Stomach (tissue), 9 donors: Measurements from ENCODE around the gene TTF2. TPM values are rescaled to one million over a fixed set of nuclear protein-coding genes. Genes with fewer than 3 reads are reported as not detected.

ENCODE experiments used
- DNase-seq, 2 donors: peaks; one replicate each; pipeline versions ENCODE4 v3.0.0 to v3.0.0-alpha.2; 2013 to 2019
- H3K27ac ChIP-seq, 5 donors: fragments of 200-600 bp in 4 of 5; sonication (generic) in 4 of 5; one replicate each; pipeline ENCODE4 v1.5.1; 2013 to 2019; ENCODE audit warnings: mild to moderate bottlenecking in 1 of 5, moderate library complexity in 1 of 5
- H3K27me3 ChIP-seq, 3 donors: fragments of 200-600 bp; sonication (generic); one replicate each; pipeline ENCODE4 v1.5.1; 2017 to 2019; ENCODE audit warnings: mixed run types in 1 of 3
- H3K36me3 ChIP-seq, 4 donors: fragments of 200-600 bp; sonication (generic); 1 replicate in 3 of 4; 2 replicates in 1 of 4; pipeline ENCODE4 v1.5.1; 2016 to 2019
- H3K4me1 ChIP-seq, 4 donors: fragments of 200-600 bp; sonication (generic); one replicate each; pipeline ENCODE4 v1.5.1; 2016 to 2019
- H3K4me3 ChIP-seq, 4 donors: fragments of 200-600 bp; sonication (generic) in 3 of 4; one replicate each; pipeline ENCODE4 v1.5.1; 2016 to 2019; ENCODE audit warnings: mild to moderate bottlenecking in 1 of 4
- H3K9me3 ChIP-seq, 4 donors: fragments of 200-600 bp; sonication (generic); one replicate each; pipeline ENCODE4 v1.5.1; 2016 to 2019
- EP300 ChIP-seq: sonication (generic); formaldehyde crosslinking; IDR thresholded peaks from one replicate; pipeline ENCODE4 v1.6.1; 2017; ENCODE audit warnings: antibody characterized with exemption
- POLR2A ChIP-seq, 4 donors: fragments of 450-650 bp; IDR thresholded peaks; one replicate each; pipeline ENCODE4 v1.6.1; 2016; ENCODE audit warnings: antibody characterized with exemption in 4 of 4, control low read depth in 2 of 4, mild to moderate bottlenecking in 1 of 4, moderate library complexity in 1 of 4
- POLR2AphosphoS5 ChIP-seq, 3 donors: sonication (generic); formaldehyde crosslinking; IDR thresholded peaks; one replicate each; pipeline ENCODE4 v1.6.1; 2016; ENCODE audit warnings: antibody characterized with exemption in 3 of 3
- WGBS, 5 donors: extraction: QIAGEN DNeasy Blood & Tissue Kit in 3 of 5; methylation state at CpG; one replicate each; pipeline versions ENCODE4 v1.1.5 to v1.1.7; 2013 to 2018; 5-methylcytosine and 5-hydroxymethylcytosine counted together
- intact Hi-C: fragments of 100-400 bp; cut with DNase I; formaldehyde crosslinking; loops from one replicate; pipeline ENCODE4 v1.15.1; 2023; ENCODE audit warnings: low total_unique reads
- polyA plus RNA-seq, 3 donors: library from polyadenylated mRNA; stranded (reverse); fragments of 200-250 nt; gene quantifications; one replicate each; pipeline ENCODE4 v1.2.3, GENCODE V29; 2013
- total RNA-seq, 5 donors: library from RNA; depleted of rRNA; stranded (reverse); fragments of >200 nt; gene quantifications; one replicate each; pipeline versions ENCODE4 v1.1.0 to v1.2.3, GENCODE V29; 2014 to 2016
- TF ChIP-seq, protein P1 (sequence below), 7 experiments: fragments of 450-650 bp in 4 of 7; fragments of 200-600 bp in 3 of 7; sonication (generic) in 3 of 7; IDR thresholded peaks; one replicate each; pipeline ENCODE4 v1.5.1; 2016 to 2019; ENCODE audit warnings: antibody characterized with exemption in 7 of 7, control low read depth in 2 of 7, mild to moderate bottlenecking in 1 of 7
- donor health status: healthy with polysubstance abuse.
- donor health status: Bipolar disorder and iron deficiency.
- donor health status: healthy.

Gene TTF2
- total and polyA plus RNA-seq, 8 donors: 1.7 to 58.7 (median 10.7) TPM

DNA sequence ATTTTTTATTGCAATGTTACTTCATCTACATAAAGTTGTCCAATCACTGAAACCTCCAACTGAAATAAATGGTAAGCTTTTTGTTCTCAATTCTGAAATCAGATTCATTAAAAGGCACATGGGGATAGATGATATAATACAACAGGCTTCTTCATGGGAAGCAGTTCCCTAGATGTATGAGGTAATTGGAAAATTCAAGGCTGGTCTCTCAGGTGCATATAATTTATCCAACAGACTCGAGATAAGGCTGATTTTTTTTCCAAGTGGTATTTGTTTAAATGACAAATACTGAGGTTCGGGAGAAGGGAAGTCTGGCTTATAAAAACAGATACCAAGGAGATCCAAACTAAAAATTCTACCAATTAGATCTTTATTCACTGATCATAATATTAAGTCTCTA, 47.2 kb downstream of the TTF2 start:
- no peak for DNase-seq
- TF ChIP-seq EP300 (no peak), POLR2A (IDR thresholded peaks at IDR 0.05) (no peak), POLR2AphosphoS5 (IDR thresholded peaks at IDR 0.05) (no peak)
- TF ChIP-seq, protein P1, sequence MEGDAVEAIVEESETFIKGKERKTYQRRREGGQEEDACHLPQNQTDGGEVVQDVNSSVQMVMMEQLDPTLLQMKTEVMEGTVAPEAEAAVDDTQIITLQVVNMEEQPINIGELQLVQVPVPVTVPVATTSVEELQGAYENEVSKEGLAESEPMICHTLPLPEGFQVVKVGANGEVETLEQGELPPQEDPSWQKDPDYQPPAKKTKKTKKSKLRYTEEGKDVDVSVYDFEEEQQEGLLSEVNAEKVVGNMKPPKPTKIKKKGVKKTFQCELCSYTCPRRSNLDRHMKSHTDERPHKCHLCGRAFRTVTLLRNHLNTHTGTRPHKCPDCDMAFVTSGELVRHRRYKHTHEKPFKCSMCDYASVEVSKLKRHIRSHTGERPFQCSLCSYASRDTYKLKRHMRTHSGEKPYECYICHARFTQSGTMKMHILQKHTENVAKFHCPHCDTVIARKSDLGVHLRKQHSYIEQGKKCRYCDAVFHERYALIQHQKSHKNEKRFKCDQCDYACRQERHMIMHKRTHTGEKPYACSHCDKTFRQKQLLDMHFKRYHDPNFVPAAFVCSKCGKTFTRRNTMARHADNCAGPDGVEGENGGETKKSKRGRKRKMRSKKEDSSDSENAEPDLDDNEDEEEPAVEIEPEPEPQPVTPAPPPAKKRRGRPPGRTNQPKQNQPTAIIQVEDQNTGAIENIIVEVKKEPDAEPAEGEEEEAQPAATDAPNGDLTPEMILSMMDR (IDR thresholded peaks at IDR 0.05): no peak
- Histone ChIP-seq H3K9me3 (no peaks in the 10 kb centered on the region), H3K27me3 (no peaks in the 10 kb centered on the region), H3K4me1 (no peaks in the 10 kb centered on the region), H3K36me3 (peaks cover 0 to 63% (median 49%) of the 10 kb centered on the region in 4 donors), H3K4me3 (no peak overlapping the region), H3K27ac (no peak overlapping the region)
- intact Hi-C loops: no loop called here
- WGBS, 5 donors: 25 to 55% (median 51%) methylated on average over 2 of the region's 2 CpGs

DNA sequence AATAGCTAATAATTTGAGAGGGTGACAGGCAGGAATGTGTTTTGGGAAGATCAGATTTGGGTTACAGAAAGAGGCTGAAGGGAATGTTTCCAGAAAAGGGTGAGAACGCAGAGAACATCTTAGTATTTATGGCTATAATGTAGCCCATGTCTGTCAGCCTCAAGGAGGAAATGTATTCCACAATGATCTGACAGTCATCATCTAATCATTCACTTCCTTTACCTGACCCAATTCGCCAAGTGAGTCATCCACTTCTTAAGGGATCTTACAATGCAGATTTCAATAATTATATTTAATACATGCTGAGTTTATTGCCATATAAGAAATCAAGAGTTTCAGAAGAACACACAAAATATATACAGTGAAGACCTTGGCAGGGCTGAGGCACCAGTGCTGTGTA, 50.6 kb downstream of the TTF2 start:
- H3K36me3 ChIP-seq: peaks cover 0 to 77% (median 63%) of the 10 kb centered on the region in 4 donors
- TF ChIP-seq POLR2A (IDR thresholded peaks at IDR 0.05): no peak
- TF ChIP-seq POLR2AphosphoS5 (IDR thresholded peaks at IDR 0.05): no peak
- TF ChIP-seq EP300: no peak
- TF ChIP-seq, protein P1 (IDR thresholded peaks at IDR 0.05): no peak
- H3K27me3 ChIP-seq: no peaks in the 10 kb centered on the region
- no peak overlapping the region for H3K27ac ChIP-seq
- intact Hi-C loops: no loop called here
- no peak for DNase-seq
- no peaks in the 10 kb centered on the region for H3K9me3 ChIP-seq
- no peak overlapping the region for H3K4me3 ChIP-seq
- WGBS, 5 donors: 79 to 90% (median 87%) methylated on average over 2 of the region's 2 CpGs
- H3K4me1 ChIP-seq: no peaks in the 10 kb centered on the region

DNA sequence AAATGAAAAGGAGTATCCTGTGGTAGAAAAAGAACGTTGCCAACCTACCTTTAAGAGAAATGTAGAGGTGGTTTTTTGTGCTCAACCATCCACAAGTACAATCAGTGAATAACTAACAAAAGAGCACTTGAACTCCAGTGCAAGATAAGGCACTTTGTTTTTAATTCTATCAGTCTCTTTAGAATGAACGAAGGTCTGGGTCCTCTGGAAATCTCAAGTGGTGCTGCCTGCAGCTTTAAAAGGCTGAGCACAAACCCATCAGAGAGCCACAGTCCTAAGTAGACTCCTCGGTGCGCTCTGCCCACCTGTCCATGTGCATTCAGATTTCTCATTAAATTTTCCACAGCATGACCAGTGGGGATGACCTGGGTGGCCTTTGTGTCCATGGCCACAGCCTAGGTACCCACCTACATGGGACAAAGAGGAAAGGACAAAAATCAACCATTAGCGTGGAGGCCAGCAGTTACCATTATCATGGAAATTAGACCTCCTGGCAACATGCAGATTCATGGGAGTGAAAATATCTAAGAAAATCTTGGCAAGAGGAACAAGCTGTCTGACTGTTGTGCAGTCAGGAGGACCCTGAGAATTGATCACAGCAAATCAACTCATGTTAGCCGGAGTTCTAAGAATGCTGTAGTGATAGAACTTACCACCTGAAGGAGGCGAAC, 52.1 kb downstream of the TTF2 start:
- Histone ChIP-seq H3K36me3 (peaks cover 0 to 79% (median 58%) of the 10 kb centered on the region in 4 donors), H3K27me3 (no peaks in the 10 kb centered on the region), H3K4me3 (no peak overlapping the region), H3K9me3 (no peaks in the 10 kb centered on the region), H3K27ac (no peak overlapping the region), H3K4me1 (peaks cover 0 to under 1% (median 0%) of the 10 kb centered on the region in 4 donors)
- intact Hi-C loops: no loop called here
- DNase-seq: no peak
- 69 to 77% (median 75%) methylated on average over 7 of the region's 7 CpGs for WGBS, 5 donors
- TF ChIP-seq EP300: no peak
- no peak for TF ChIP-seq POLR2AphosphoS5 (IDR thresholded peaks at IDR 0.05)
- no peak for TF ChIP-seq POLR2A (IDR thresholded peaks at IDR 0.05)

DNA sequence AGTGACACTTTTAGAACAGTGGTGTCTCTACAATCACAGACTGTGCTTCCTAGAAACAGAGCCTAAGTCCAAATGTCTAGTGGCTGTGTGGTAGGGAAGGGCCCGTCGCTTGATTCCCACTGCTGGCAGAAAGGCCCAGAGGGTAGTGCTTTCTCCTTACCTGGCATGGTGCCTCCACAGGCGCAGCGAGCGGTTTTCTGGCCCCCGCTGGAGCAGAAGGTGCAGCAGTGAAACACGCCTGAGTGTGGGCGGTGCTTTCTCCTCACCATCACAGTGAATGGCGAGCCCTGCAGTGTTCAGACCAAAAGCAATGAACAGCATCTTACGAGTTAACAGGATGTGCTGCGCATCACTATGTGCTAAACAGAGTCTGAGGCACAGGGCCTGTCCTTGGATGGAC, 53.1 kb downstream of the TTF2 start:
- H3K4me1 ChIP-seq: peaks cover 0 to 6% (median 5%) of the 10 kb centered on the region in 4 donors
- no peak overlapping the region for H3K27ac ChIP-seq
- DNase-seq: no peak
- TF ChIP-seq EP300 (no peak), POLR2AphosphoS5 (IDR thresholded peaks at IDR 0.05) (no peak), POLR2A (IDR thresholded peaks at IDR 0.05) (no peak)
- TF ChIP-seq, protein P1 (IDR thresholded peaks at IDR 0.05): no peak
- H3K9me3 ChIP-seq: no peaks in the 10 kb centered on the region
- peaks cover 0 to 75% (median 57%) of the 10 kb centered on the region in 4 donors for H3K36me3 ChIP-seq
- WGBS, 5 donors: 93 to 97% (median 95%) methylated on average over 11 of the region's 11 CpGs
- no peaks in the 10 kb centered on the region for H3K27me3 ChIP-seq
- intact Hi-C loops: no loop called here
- H3K4me3 ChIP-seq: no peak overlapping the region

DNA sequence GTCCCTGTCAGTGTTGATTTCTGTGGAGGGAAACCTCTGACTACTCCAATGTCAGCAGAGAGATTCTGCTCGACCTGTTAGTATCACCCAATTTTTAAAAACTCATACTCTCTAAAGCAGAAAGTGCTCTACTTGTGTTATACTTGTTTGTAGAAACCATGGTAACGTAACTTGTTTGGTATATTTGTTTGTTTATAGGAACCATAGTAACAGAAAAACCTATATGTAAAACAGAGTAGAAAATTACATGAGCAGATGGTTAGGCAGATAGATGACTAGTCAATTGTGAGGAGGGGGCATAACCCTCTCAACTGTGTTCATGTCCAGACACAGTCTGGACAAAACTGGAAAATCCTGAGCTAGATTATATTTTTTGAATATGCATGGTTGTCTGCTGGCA, 54.8 kb downstream of the TTF2 start:
- no peak for TF ChIP-seq EP300
- intact Hi-C loops: no loop called here
- Histone ChIP-seq H3K4me3 (no peak overlapping the region), H3K9me3 (no peaks in the 10 kb centered on the region), H3K27ac (no peak overlapping the region), H3K36me3 (peaks cover 0 to 58% (median 48%) of the 10 kb centered on the region in 4 donors), H3K27me3 (no peaks in the 10 kb centered on the region), H3K4me1 (peaks cover 0 to 9% (median 6%) of the 10 kb centered on the region in 4 donors)
- DNase-seq: no peak
- WGBS, 5 donors: 72 to 81% (median 75%) methylated on average over 2 of the region's 2 CpGs
